Testis (tissue), 2 donors: ENCODE results near the gene LGI2.

ENCODE experiments used
- CTCF ChIP-seq, 3 experiments: fragments of 450-650 bp in 2 of 3; fragments of 200-600 bp in 1 of 3; sonication (generic) in 1 of 3; IDR thresholded peaks; one replicate each; pipeline ENCODE4 v1.5.1; 2016 to 2019; ENCODE audit warnings: antibody characterized with exemption in 3 of 3, mild to moderate bottlenecking in 2 of 3, moderate library complexity in 1 of 3
- POLR2A ChIP-seq: fragments of 450-650 bp; IDR thresholded peaks from one replicate; pipeline ENCODE4 v1.6.1; 2017; ENCODE audit warnings: antibody characterized with exemption, mild to moderate bottlenecking, moderate library complexity

GRCh38 chr4:24965627-24966026, 65.1 kb downstream of the LGI2 start:
- no peak for TF ChIP-seq CTCF (IDR thresholded peaks at IDR 0.05)
- TF ChIP-seq POLR2A, result no peak
